Adrenal gland (tissue), 12 donors: Measurements from ENCODE around the gene TFB2M. TPM values are rescaled to one million over a fixed set of nuclear protein-coding genes. Genes with fewer than 3 reads are reported as not detected.
A peak's percentile ranks its signal among the peaks of the same experiment; 100 is the strongest.
"Not testable (repeated sequence)": the region's sequence is repeated elsewhere in the genome, so short reads cannot be mapped to it uniquely, and the experiment has no call there.

Source experiments
- DNase-seq, 7 donors: peaks; one replicate each; pipeline ENCODE4 v3.0.0-alpha.2; 2019 to 2020
- H3K27ac ChIP-seq, 5 donors: fragments of 200-600 bp; sonication (generic) in 4 of 5; 1 replicate in 3 of 5; 2 replicates in 2 of 5; pipeline versions ENCODE4 v1.5.1 to v1.8.0; 2016 to 2020; ENCODE audit warnings: mild to moderate bottlenecking in 1 of 5
- H3K27me3 ChIP-seq: fragments of 200-600 bp; 2 replicates; pipeline ENCODE4 v1.8.0; 2021
- H3K36me3 ChIP-seq, 2 donors: fragments of 200-600 bp; replicated peaks in 1 of 2; 1 replicate in 1 of 2; 2 replicates in 1 of 2; pipeline versions ENCODE4 v1.5.1 to v1.8.0; 2018 to 2022
- H3K4me1 ChIP-seq, 2 donors: fragments of 200-600 bp; replicated peaks in 1 of 2; 1 replicate in 1 of 2; 2 replicates in 1 of 2; pipeline versions ENCODE4 v1.5.1 to v1.8.0; 2018 to 2021
- H3K4me3 ChIP-seq, 4 donors: fragments of 200-600 bp; sonication (generic) in 3 of 4; one replicate each; pipeline ENCODE4 v1.5.1; 2016 to 2018
- H3K9me3 ChIP-seq, 3 donors: fragments of 200-600 bp; sonication (generic) in 1 of 3; replicated peaks in 1 of 3; 1 replicate in 2 of 3; 2 replicates in 1 of 3; pipeline versions ENCODE4 v1.5.1 to v1.8.0; 2016 to 2021
- CTCF ChIP-seq, 6 experiments: fragments of 450-650 bp in 4 of 6; fragments of 200-600 bp in 2 of 6; sonication (generic) in 1 of 6; IDR thresholded peaks; 1 replicate in 5 of 6; 2 replicates in 1 of 6; pipeline versions ENCODE4 v1.5.1 to v1.8.0; 2016 to 2021; ENCODE audit warnings: antibody characterized with exemption in 6 of 6, mild to moderate bottlenecking in 2 of 6, moderate library complexity in 1 of 6
- POLR2A ChIP-seq, 2 donors: fragments of 450-650 bp; IDR thresholded peaks; one replicate each; pipeline ENCODE4 v1.6.1; 2017; ENCODE audit warnings: antibody characterized with exemption in 2 of 2, mild to moderate bottlenecking in 2 of 2, moderate library complexity in 1 of 2
- WGBS, 4 donors: extraction: QIAGEN DNeasy Blood & Tissue Kit in 2 of 4; methylation state at CpG; one replicate each; pipeline versions ENCODE4 v1.1.5 to v1.1.7; 2013 to 2017; 5-methylcytosine and 5-hydroxymethylcytosine counted together
- intact Hi-C, 2 donors: fragments of 100-400 bp; cut with DNase I; formaldehyde crosslinking; loops; one replicate each; pipeline versions ENCODE4 v1.14.1 to v1.15.0; 2022 to 2023
- polyA plus RNA-seq, 3 donors: library from polyadenylated mRNA; stranded (reverse); fragments of 200-250 nt in 2 of 3; fragments of 350-450 nt in 1 of 3; fragmentation: Illumina TruSeq in 1 of 3; extraction: RNeasy Lipid Tissue Mini Kit (QIAGEN cat#74804) in 1 of 3; gene quantifications; one replicate each; pipeline ENCODE4 v1.2.3, GENCODE V29; 2013 to 2014
- total RNA-seq, 9 donors: library from RNA; depleted of rRNA in 4 of 9; stranded (reverse); fragments of >200 nt in 4 of 9; fragments of 120-200 nt in 1 of 9; fragmentation: NEBNext Ultra II Directional in 1 of 9; extraction: Animal tissue kit (Norgen Biotek cat#: 25700) in 1 of 9; gene quantifications; one replicate each; pipeline versions ENCODE4 v1.1.0 to v1.2.4, GENCODE V29; 2013 to 2023
- donor health status: healthy with polysubstance abuse.
- donor health status: Bipolar disorder and iron deficiency.
- donor health status: DM: yes; HTN: yes; CAD: no.
- donor health status: DM: no; HTN: no; CAD: no.
- donor health status: DM: no; HTN: no; CAD: no.
- donor health status: DM: yes; HTN: yes; CAD: no.

TFB2M gene
- total and polyA plus RNA-seq, 12 donors: 6.0 to 44.8 (median 26.5) TPM

DNA sequence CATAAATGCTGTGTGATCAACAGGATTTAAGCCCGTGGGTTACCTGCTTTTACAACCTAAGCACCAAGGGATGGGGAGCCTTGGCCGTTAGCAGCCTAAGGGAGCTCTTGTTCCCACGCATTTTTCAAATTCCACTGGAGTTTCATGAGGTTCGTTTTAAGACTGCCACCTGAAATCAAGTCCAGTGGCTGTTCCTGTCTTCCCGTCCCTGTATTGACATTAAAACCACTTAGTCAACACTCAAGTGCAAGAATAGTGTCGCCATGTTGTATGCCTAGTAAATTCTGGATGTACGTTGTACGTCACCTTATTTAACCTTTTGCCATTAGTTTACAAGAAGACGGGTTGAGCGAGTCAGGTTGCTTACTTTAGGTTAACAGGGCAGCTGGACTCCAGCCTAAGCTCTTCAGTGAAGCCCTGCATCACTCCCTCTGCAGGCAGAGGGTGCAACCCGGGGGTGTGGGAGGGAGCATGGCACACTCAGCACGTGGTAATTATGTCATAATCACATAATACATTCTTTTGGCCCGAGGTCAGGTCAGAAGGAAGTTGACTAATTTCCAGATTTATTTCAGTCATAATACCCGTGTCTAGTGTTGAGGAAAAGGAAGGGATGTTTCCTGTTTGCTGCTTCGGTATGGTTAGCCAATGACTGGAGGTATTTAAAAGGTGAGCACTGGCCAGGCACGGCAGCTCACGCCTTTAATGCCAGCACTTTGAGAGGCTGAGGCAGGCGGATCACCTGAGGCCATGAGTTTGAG, 42.7 kb upstream of the TFB2M start:
- peak; percentile 51 to 80 (median 73) for DNase-seq
- 41 to 53% (median 49%) methylated on average over 18 of the region's 18 CpGs for WGBS, 4 donors
- TF ChIP-seq CTCF (IDR thresholded peaks at IDR 0.05) (peak in 2 of 6 experiments; percentile 17 to 24), POLR2A (IDR thresholded peaks at IDR 0.05) (peak in 1 of 2 donors; percentile 10)
- Histone ChIP-seq H3K4me3 (peak overlapping the region in 1 of 4 donors; percentile 10), H3K9me3 (no peaks in the 10 kb centered on the region), H3K36me3 (no peaks in the 10 kb centered on the region), H3K27me3 (no peaks in the 10 kb centered on the region), H3K27ac (peak overlapping the region; percentile 26 to 81 (median 51)), H3K4me1 (peaks cover 36 to 41% of the 10 kb centered on the region in 2 donors)
- intact Hi-C loops: no loop called here

- intact Hi-C loops: no loop called here
- DNase-seq: no peak
- Histone ChIP-seq H3K4me1 (peaks cover 32 to 38% of the 10 kb centered on the region in 2 donors), H3K36me3 (no peaks in the 10 kb centered on the region), H3K4me3 (no peak overlapping the region), H3K27ac (no peak overlapping the region), H3K9me3 (no peaks in the 10 kb centered on the region), H3K27me3 (no peaks in the 10 kb centered on the region)
- WGBS, 4 donors: 86 to 99% (median 90%) methylated on average over 13 to 19 of the region's 19 CpGs
- TF ChIP-seq POLR2A (IDR thresholded peaks at IDR 0.05): no peak
Observed at GRCh38 chr1:246607462-246607861, 41.4 kb upstream of the TFB2M start.

- H3K4me3 ChIP-seq, DNase-seq, H3K9me3 ChIP-seq, H3K27ac ChIP-seq, intact Hi-C loops, H3K27me3 ChIP-seq, H3K36me3 ChIP-seq: not testable (repeated sequence)
- 97 to 99% (median 98%) methylated on average over 17 to 19 of the region's 19 CpGs for WGBS, 4 donors
- H3K4me1 ChIP-seq: peaks cover 17 to 26% of the 10 kb centered on the region in 2 donors
Observed at GRCh38 chr1:246605231-246605630, 39.2 kb upstream of the TFB2M start.

DNA sequence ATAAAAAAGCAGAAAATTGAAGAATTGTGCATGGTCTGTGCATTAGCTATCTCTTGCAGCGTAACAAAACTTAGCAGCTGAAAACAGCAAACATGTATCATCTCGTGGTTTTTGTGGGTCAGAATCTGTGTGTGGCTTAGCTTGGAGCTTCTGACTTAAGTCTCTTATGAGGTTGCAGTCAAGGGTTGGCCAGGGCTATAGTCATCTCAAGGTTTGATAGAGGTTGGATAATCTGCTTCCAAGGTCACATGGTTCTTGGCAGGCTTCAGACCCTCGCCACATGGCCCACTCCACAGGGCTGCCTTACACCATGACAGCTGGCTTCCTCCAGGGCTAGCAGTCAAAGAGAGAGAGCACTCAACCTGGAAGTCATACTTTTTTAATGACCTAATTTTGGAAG, 36.1 kb upstream of the TFB2M start:
- Histone ChIP-seq H3K4me3 (no peak overlapping the region), H3K27me3 (no peaks in the 10 kb centered on the region), H3K4me1 (peaks cover 15 to 22% of the 10 kb centered on the region in 2 donors), H3K27ac (no peak overlapping the region), H3K9me3 (no peaks in the 10 kb centered on the region), H3K36me3 (no peaks in the 10 kb centered on the region)
- no peak for DNase-seq
- WGBS, 4 donors: 71 to 76% (median 74%) methylated on average over 3 of the region's 3 CpGs
- intact Hi-C loops: no loop called here
- TF ChIP-seq CTCF (IDR thresholded peaks at IDR 0.05): no peak

- TF ChIP-seq CTCF (IDR thresholded peaks at IDR 0.05) (no peak), POLR2A (IDR thresholded peaks at IDR 0.05) (no peak)
- no peaks in the 10 kb centered on the region for H3K9me3 ChIP-seq
- DNase-seq: no peak
- H3K27me3 ChIP-seq: no peaks in the 10 kb centered on the region
- intact Hi-C loops: no loop called here
- no peak overlapping the region for H3K4me3 ChIP-seq
- 89 to 96% (median 91%) methylated on average over 2 of the region's 2 CpGs for WGBS, 4 donors
- peaks cover 15 to 25% of the 10 kb centered on the region in 2 donors for H3K4me1 ChIP-seq
- H3K36me3 ChIP-seq: no peaks in the 10 kb centered on the region
- no peak overlapping the region for H3K27ac ChIP-seq
Observed at GRCh38 chr1:246600579-246600978, 34.5 kb upstream of the TFB2M start.
